Activated CD4-positive, alpha-beta T cell treated with anti-CD3 and anti-CD28 coated beads for 36 hours (primary cell): ENCODE measurements around the gene UBE2I. TPM values are rescaled to one million over a fixed set of nuclear protein-coding genes. Genes with fewer than 3 reads are reported as not detected.
"Not testable (repeated sequence)": the region's sequence is repeated elsewhere in the genome, so short reads cannot be mapped to it uniquely, and the experiment has no call there.

Experiments
- ATAC-seq: fragments of 200-7000 bp; cut with Tn5 transposase; one replicate; pipeline ENCODE4 v1.10.0; 2021; ENCODE audit warnings: mild to moderate bottlenecking, moderate library complexity
- CTCF ChIA-PET: fragments of 350-600 bp; sonication (Branson Sonifier 250); formaldehyde crosslinking; loops from one replicate; lab custom pipeline; 2021; ENCODE audit warnings: antibody characterized with exemption; lab: Charles Lee
- POLR2A ChIA-PET: fragments of 350-600 bp; sonication (Branson Sonifier 250); formaldehyde crosslinking; loops from one replicate; lab custom pipeline; 2021; ENCODE audit warnings: antibody characterized with exemption, inconsistent platforms; lab: Charles Lee
- DNase-seq: peaks from one replicate; pipeline ENCODE4 v3.0.0-alpha.2; 2020
- H3K27ac Mint-ChIP-seq: one replicate; pipeline ENCODE4 v1.8.0; 2021; ENCODE audit warnings: mixed read lengths
- H3K27me3 Mint-ChIP-seq: one replicate; pipeline ENCODE4 v1.8.0; 2021; ENCODE audit warnings: mixed read lengths
- H3K36me3 Mint-ChIP-seq: one replicate; pipeline ENCODE4 v1.8.0; 2021; ENCODE audit warnings: low read depth, mixed read lengths
- H3K4me1 Mint-ChIP-seq: one replicate; pipeline ENCODE4 v1.8.0; 2021; ENCODE audit warnings: mixed read lengths
- H3K4me3 Mint-ChIP-seq: one replicate; pipeline ENCODE4 v1.8.0; 2021; ENCODE audit warnings: mild to moderate bottlenecking, moderate library complexity, mixed read lengths
- H3K9me3 Mint-ChIP-seq: one replicate; pipeline ENCODE4 v1.8.0; 2021; ENCODE audit warnings: low read depth, mixed read lengths
- intact Hi-C, 2 experiments: fragments of 100-400 bp; cut with DNase I in 1 of 2; cut with micrococcal nuclease in 1 of 2; formaldehyde crosslinking; loops; one replicate each; pipeline versions ENCODE4 v1.14.2 to v1.15.1; 2022 to 2024; cut with DNase I, micrococcal nuclease
- total RNA-seq, 2 experiments: library from RNA; stranded (reverse); gene quantifications; one replicate each; pipeline ENCODE4 v1.2.3, GENCODE V29; 2021

The UBE2I gene
- total RNA-seq, 2 experiments from 2014 or later = 251 to 358 TPM

DNA sequence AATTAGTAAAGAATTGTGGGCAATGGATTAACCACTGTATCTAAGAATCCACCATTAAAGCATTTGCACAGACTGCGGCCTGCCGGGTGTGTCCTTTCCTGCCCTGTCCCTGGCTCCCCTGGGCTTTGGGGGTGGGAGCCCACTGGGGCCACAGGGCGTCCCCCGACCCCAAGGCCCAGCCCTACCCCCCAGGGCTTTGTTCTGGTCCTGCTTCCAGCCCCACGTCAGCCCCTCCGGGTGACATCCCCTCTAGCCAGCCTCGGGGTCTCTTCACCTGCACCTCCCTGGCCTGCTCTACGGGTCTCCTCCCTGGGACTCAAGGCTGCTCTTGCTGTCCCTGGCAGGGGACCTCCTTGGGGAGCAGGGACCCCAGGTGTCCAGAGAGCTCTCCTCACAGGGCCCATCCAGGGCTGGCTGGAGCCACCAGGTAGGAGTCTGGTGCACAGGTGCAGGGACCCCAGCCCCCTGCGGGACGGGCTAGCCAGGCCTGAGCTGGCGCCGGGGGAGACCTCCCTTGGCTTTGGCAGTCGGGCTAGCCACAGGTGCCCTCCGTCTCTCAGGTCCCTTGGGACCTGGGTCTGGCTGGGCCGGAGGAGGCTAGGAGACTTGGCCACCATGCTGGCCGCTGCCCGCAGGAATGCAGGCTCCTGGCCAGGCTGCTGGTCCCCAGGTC lies 17.6 kb downstream of the UBE2I start:
- H3K4me1 Mint-ChIP-seq = peaks cover 7% of the 10 kb centered on the region
- H3K4me3 Mint-ChIP-seq = no peak overlapping the region
- intact Hi-C loops = no loop called here
- H3K36me3 Mint-ChIP-seq = peaks cover 10% of the 10 kb centered on the region
- no peaks in the 10 kb centered on the region for H3K9me3 Mint-ChIP-seq
- ChIA-PET CTCF (interaction anchor here (0.5 to 1.0 kb wide), 2 partner anchors 11 to 33 kb away, joined by 3 read pairs; no protein-coding TSS in a partner anchor), POLR2A (no interaction called here)
- peaks cover 8% of the 10 kb centered on the region for H3K27me3 Mint-ChIP-seq
- ATAC-seq = no peak
- DNase-seq = no peak
- no peak overlapping the region for H3K27ac Mint-ChIP-seq

DNA sequence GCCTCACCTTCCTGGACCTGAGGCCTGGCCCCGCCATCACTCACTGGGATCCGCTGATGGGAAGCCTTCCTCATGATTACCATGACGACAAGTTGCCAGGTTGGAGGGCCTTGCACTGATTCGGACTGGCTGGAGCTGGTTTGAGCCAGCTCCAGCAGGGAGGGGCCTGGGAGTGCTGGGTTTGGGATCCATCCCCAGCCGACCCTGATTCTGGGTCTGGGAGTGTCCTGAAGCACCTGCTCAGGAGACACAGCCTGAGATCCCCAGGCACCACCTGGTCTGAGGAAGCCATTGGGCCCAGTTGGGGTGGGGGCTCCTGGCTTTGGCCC lies 18.1 kb downstream of the UBE2I start:
- H3K27ac Mint-ChIP-seq = no peak overlapping the region
- no peaks in the 10 kb centered on the region for H3K9me3 Mint-ChIP-seq
- DNase-seq (no peak), ATAC-seq (no peak)
- CTCF ChIA-PET = no interaction called here
- peaks cover 12% of the 10 kb centered on the region for H3K4me1 Mint-ChIP-seq
- H3K4me3 Mint-ChIP-seq = no peak overlapping the region
- POLR2A ChIA-PET = no interaction called here
- H3K27me3 Mint-ChIP-seq = peaks cover 12% of the 10 kb centered on the region
- peaks cover 10% of the 10 kb centered on the region for H3K36me3 Mint-ChIP-seq
- intact Hi-C loops = no loop called here

DNA sequence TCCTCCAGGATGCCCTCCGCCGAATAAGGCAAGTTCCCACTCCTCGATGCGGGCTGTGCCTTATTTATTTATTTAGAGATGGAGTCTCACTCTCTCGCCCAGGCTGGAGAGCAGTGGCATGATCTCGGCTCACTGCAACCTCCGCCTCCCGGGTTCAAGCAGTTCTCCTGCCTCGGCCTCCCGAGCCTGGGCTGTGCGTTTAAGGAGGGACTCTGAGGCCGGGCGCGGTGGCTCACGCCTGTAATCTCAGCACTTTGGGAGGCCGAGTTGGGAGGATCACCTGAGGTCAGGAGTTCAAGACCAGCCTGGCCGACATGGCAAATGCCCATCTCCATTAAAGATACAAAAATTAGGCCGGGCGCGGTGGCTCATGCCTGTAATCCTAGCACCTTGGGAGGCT lies 18.7 kb downstream of the UBE2I start:
- H3K4me3 Mint-ChIP-seq, POLR2A ChIA-PET, CTCF ChIA-PET: not testable (repeated sequence)

DNA sequence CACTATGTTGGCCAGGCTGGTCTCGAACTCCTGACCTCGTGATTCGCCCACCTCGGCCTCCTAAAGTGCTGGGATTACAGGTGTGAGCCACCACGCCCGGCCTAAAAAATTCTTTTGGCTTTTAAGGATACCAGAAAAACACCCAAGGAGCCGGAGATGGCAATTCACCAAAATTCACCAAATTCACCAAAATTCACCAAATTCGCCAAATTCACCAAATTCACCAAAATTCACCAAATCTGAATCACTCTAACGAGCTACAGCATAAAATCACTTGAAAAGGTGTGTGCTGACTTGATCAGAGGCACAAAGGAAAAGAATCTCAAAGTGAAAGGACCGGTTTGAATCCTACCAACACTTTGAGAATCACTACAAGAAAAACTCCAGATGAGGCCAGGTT lies 19.5 kb downstream of the UBE2I start:
- ATAC-seq, DNase-seq, POLR2A ChIA-PET, H3K36me3 Mint-ChIP-seq, H3K27ac Mint-ChIP-seq, H3K4me3 Mint-ChIP-seq, H3K9me3 Mint-ChIP-seq: not testable (repeated sequence)
- Mint-ChIP-seq H3K4me1 (peaks cover 15% of the 10 kb centered on the region), H3K27me3 (peaks cover 15% of the 10 kb centered on the region)
- intact Hi-C loops = loop anchor here in 1 of 2 experiments (2.0 kb wide), 1 partner anchor 18 kb away; no protein-coding TSS in a partner anchor
- CTCF ChIA-PET = interaction anchor here (0.8 to 1.2 kb wide), 2 partner anchors 28 to 36 kb away, joined by 3 to 4 read pairs; no protein-coding TSS in a partner anchor

More for the DNA sequence above, 18.7 kb downstream of the UBE2I start:
- peaks cover 15% of the 10 kb centered on the region for H3K27me3 Mint-ChIP-seq
- not testable (repeated sequence) for ATAC-seq, DNase-seq, H3K9me3 Mint-ChIP-seq, H3K36me3 Mint-ChIP-seq, H3K27ac Mint-ChIP-seq
- intact Hi-C loops = loop anchor here in 1 of 2 experiments (2.0 kb wide), 1 partner anchor 17 kb away; no protein-coding TSS in a partner anchor
- H3K4me1 Mint-ChIP-seq = peaks cover 15% of the 10 kb centered on the region

DNA sequence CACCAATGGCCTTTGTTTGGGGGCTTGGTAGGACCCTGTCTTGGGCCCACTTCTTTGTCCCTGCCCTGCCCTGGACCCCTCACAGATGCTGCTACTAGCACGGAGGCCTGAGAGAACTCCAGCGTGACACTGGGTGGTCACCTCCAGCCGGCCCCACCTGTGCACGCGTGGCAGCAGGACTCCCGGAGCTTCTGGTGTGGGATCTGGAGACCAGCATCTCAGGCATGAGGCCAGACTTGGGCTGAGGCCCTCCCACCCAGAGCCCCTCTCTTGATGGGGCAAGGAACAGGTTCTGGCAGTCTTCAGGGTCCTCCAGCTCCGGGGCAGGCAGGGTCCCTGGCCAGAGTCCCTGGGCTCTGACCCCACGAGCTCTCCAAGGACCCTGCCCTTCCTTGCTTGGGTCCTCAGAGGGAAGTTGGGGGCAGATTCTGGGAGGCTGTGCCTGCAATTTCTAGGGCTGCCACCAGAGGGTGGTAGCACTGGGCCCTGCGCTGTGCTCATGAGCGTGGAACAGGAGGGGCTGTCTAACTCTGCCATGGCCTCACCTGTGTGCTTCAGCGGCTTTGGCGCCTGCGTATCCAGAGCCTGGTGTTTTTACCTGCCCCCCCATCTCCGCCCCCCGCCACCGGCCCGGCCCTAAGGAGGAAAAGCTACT lies 21.0 kb downstream of the UBE2I start:
- DNase-seq (peak; percentile 49), ATAC-seq (peak; percentile 20)
- Mint-ChIP-seq H3K27me3 (peaks cover 22% of the 10 kb centered on the region), H3K4me1 (peaks cover 15% of the 10 kb centered on the region), H3K27ac (no peak overlapping the region), H3K9me3 (no peaks in the 10 kb centered on the region), H3K36me3 (no peaks in the 10 kb centered on the region), H3K4me3 (no peak overlapping the region)
- POLR2A ChIA-PET = no interaction called here
- CTCF ChIA-PET = interaction anchor here (0.6 to 1.1 kb wide), 4 partner anchors 12 to 495 kb away, joined by 3 to 4 read pairs (median 3); no protein-coding TSS in a partner anchor
- intact Hi-C loops = no loop called here

DNA sequence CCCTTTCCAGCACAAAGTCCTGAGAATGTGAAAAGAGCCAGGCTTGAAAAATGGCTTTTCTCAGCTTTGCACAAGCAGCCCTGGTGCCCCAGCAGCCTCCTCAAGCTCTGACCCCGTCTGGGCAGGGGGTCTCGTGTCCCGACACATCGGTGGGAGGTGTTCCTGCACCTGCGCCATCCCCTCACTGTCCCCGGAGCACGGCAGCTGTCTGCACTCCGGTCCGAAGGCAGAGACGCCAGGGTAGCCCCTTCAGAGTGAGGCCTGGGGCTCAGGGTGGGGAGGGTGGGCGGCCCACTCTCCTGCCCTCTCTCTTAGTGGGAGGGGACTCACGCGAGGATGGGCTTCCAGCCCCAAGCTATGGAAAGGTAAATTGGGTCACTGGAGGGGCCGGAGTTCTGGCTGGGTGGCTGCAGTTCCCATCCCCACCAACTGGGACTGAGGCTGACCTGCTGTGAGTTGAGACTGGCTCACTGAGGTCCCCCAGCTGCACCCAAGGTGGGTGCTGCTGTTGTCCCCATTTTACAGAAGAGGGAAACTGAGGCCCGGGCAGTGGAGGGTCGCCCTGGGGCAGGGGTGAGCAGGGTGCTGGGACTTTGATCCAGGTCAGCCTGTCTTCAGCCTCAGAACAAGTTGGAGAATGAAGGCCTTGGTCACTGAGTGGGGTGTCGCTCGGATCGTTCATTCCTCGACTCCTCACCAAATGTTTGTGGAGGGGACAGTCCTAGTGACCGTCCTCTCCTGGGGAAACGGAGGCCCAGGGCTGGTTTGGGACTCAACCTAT lies 21.7 kb downstream of the UBE2I start:
- H3K4me3 Mint-ChIP-seq = no peak overlapping the region
- H3K27ac Mint-ChIP-seq = no peak overlapping the region
- ATAC-seq (no peak), DNase-seq (no peak)
- H3K9me3 Mint-ChIP-seq = no peaks in the 10 kb centered on the region
- H3K36me3 Mint-ChIP-seq = no peaks in the 10 kb centered on the region
- peaks cover 15% of the 10 kb centered on the region for H3K4me1 Mint-ChIP-seq
- H3K27me3 Mint-ChIP-seq = peaks cover 23% of the 10 kb centered on the region
- CTCF ChIA-PET = interaction anchor here (0.6 to 1.4 kb wide), 4 partner anchors 11 to 494 kb away, joined by 3 to 6 read pairs (median 4); no protein-coding TSS in a partner anchor
- POLR2A ChIA-PET = no interaction called here
- intact Hi-C loops = no loop called here

DNA sequence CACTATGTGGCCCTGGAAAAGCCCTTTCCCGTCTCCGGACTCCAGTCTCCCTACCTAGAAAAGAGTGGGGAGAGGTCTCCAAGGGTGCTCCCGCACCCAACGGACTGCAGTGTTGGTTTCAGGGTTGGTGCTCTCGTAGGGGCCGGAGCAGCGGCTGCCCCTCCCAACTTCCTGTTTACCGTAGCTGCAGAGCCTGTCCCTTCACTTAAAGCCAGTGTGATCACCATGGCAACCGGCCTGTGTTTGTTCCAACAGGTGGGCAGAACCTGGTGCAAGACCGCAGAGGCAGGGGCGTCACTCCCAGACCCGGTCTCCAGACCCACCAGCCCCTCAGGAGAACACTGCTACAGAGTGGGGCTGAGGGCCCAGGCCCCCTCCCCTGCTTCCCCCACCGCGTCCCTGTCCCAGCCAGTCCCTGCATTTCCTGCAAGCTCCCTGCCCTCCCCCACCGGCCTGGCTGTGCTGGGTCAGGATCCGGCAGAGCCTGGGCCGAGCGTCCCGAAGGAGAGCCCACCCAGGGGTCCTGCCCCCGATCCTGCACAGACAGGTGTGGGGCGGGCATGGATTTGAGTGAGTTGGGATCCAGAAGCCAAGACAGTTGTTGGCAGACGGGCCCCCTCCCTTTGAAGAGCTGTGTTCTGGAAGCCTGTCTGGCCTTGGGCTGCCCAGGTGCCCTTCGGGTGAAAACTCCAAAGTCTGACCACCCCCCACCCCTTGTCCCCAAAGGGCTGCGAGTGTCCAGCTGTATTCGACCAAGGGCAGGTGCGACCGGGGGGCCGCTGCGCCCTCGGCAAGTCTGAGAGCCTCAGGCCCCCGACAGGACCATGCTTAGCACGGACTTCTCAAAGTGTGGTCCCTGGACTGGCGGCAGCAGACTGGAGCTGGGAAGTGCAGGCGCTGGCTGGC lies 22.5 kb downstream of the UBE2I start:
- peak; percentile 19 for ATAC-seq
- POLR2A ChIA-PET = interaction anchor here (0.8 kb wide), 1 partner anchor 20 kb away, joined by 3 read pairs; no protein-coding TSS in a partner anchor
- H3K4me3 Mint-ChIP-seq = no peak overlapping the region
- CTCF ChIA-PET = interaction anchor here (0.8 to 1.4 kb wide), 3 partner anchors 14 to 33 kb away, joined by 3 to 6 read pairs (median 3); no protein-coding TSS in a partner anchor
- no peaks in the 10 kb centered on the region for H3K9me3 Mint-ChIP-seq
- intact Hi-C loops = no loop called here
- H3K27me3 Mint-ChIP-seq = peaks cover 23% of the 10 kb centered on the region
- no peaks in the 10 kb centered on the region for H3K36me3 Mint-ChIP-seq
- DNase-seq = peak; percentile 58
- peaks cover 15% of the 10 kb centered on the region for H3K4me1 Mint-ChIP-seq
- no peak overlapping the region for H3K27ac Mint-ChIP-seq

DNA sequence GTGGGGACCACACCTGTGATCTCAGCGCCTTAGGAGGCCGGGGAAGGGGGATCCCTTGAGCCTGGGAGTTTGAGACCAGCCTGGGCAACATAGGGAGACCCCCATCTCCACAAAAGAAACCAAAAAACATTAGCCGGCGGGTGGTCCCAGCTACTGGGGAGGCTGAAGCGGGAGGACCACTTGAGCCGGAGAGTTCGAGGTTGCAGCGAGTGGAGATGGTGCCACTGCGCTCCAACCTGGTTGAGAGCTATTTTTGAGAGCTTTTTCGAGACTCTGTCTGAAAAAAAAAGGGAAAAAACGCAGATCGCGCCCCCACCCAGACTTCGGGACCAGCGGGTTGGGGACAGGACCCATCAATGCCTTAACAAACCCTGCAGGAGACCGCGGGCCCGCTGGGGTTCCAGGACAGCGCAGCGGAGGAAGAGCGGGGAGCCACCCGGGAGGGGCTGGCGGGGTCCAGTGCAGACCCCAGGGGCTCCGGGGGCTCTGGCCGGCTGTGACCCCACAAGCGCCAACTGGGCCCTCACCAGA lies 23.2 kb downstream of the UBE2I start:
- intact Hi-C loops = loop anchor here in 1 of 2 experiments (1.0 kb wide), 2 partner anchors 11 to 22 kb away; no protein-coding TSS in a partner anchor
- no peak overlapping the region for H3K4me3 Mint-ChIP-seq
- peaks cover 23% of the 10 kb centered on the region for H3K27me3 Mint-ChIP-seq
- CTCF ChIA-PET = interaction anchor here (0.8 kb wide), 1 partner anchor 32 kb away, joined by 3 read pairs; no protein-coding TSS in a partner anchor
- H3K9me3 Mint-ChIP-seq = no peaks in the 10 kb centered on the region
- DNase-seq = no peak
- H3K36me3 Mint-ChIP-seq = no peaks in the 10 kb centered on the region
- H3K4me1 Mint-ChIP-seq = peaks cover 15% of the 10 kb centered on the region
- POLR2A ChIA-PET = interaction anchor here (0.6 to 0.8 kb wide), 2 partner anchors 20 to 608 kb away, joined by 3 to 4 read pairs; no protein-coding TSS in a partner anchor
- no peak for ATAC-seq
- no peak overlapping the region for H3K27ac Mint-ChIP-seq

DNA sequence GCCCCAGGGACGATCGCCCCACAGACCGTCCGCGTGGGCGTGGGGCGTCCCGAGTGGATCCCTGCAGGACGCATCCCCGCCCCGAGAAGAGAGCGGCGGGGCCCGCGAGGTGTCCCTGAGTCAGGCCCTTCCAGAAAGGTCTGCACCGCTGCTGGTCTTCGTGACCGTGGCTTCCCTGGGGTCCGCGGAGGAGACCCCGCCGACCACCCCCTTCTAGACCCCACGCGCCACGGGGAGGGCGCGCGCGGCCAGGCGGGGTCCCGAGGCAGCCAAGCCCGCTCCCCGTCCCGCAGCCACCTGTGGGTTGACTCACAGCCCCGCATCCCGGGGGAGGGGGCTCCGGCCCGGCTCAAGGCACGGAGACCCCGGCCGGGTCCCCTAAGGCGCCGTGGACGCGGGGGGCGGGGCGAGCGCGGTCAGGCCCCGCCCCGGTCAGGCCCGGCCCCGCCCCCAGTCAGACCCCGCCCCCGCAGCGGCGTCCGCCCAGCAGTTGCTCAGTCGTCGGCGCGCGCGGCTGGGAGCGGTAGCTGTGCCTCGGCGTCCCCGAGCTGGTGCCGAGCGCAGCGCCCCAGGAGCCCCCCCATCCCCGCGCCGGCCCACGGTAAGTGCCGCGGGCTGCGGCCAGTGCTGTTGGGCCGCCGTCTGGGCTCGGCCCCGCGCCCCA lies 23.8 kb downstream of the UBE2I start, which contains the start of gene BAIAP3:
BAIAP3 (plus strand) TSS at position 497 of the 664 bp plus-strand sequence. CDS start 4,905 bp downstream, outside the sequence.
- DNase-seq (peak; percentile 82), ATAC-seq (peak; percentile 83)
- no peaks in the 10 kb centered on the region for H3K36me3 Mint-ChIP-seq
- no peak within 1 kb of the TSS for H3K27ac Mint-ChIP-seq
- intact Hi-C loops = loop anchor here in 1 of 2 experiments (1.0 kb wide), 2 partner anchors 10 to 23 kb away; no protein-coding TSS in a partner anchor
- ChIA-PET POLR2A (interaction anchor here (0.6 kb wide), 1 partner anchor 607 kb away, joined by 4 read pairs; no protein-coding TSS in a partner anchor), CTCF (no interaction called here)
- peaks cover 15% of the 10 kb centered on the region for H3K4me1 Mint-ChIP-seq
- peaks cover 23% of the 10 kb centered on the region for H3K27me3 Mint-ChIP-seq
- H3K4me3 Mint-ChIP-seq = no peak within 1 kb of the TSS
- no peaks in the 10 kb centered on the region for H3K9me3 Mint-ChIP-seq
